Psoas muscle (tissue), 8 donors: Measurements from ENCODE around the gene YIF1A. TPM values are rescaled to one million over a fixed set of nuclear protein-coding genes. Genes with fewer than 3 reads are reported as not detected.

Source experiments
- ATAC-seq, 4 donors: fragments of 200-7000 bp; cut with Tn5 transposase; one replicate each; pipeline ENCODE4 v1.9.1; 2020; ENCODE audit warnings: moderate library complexity in 3 of 4, mild to moderate bottlenecking in 2 of 4
- DNase-seq, 2 donors: peaks; one replicate each; pipeline ENCODE4 v3.0.0-alpha.2; 2020
- H3K27ac ChIP-seq: fragments of 200-600 bp; one replicate; pipeline ENCODE4 v1.8.0; 2022
- H3K27me3 ChIP-seq, 3 donors: fragments of 200-600 bp in 1 of 3; one replicate each; pipeline versions ENCODE4 v1.6.1 to v1.8.0; 2013 to 2022; ENCODE audit warnings: low read length in 2 of 3, mild to moderate bottlenecking in 2 of 3, moderate library complexity in 1 of 3; ENCODE audit not compliant: insufficient read depth in 3 of 3
- H3K36me3 ChIP-seq, 2 donors: fragments of 200-600 bp in 1 of 2; one replicate each; pipeline versions ENCODE4 v1.6.1 to v1.8.0; 2013 to 2022; ENCODE audit warnings: low read depth in 1 of 2, mild to moderate bottlenecking in 1 of 2, moderate library complexity in 1 of 2; ENCODE audit not compliant: insufficient read depth in 1 of 2
- H3K4me1 ChIP-seq: fragments of 200-600 bp; one replicate; pipeline ENCODE4 v1.8.0; 2022
- H3K4me3 ChIP-seq: fragments of 200-600 bp; one replicate; pipeline ENCODE4 v1.8.0; 2022; ENCODE audit warnings: mild to moderate bottlenecking
- H3K9me3 ChIP-seq: fragments of 200-600 bp; one replicate; pipeline ENCODE4 v1.8.0; 2022
- whole genome bisulfite sequencing, 3 donors: extraction: QIAGEN DNeasy Blood & Tissue Kit; methylation state at CpG; one replicate each; pipeline versions ENCODE4 v1.1.6 to v1.1.7; 2013; 5-methylcytosine and 5-hydroxymethylcytosine counted together
- intact Hi-C, 2 donors: fragments of 100-400 bp; cut with DNase I; formaldehyde crosslinking; loops; one replicate each; pipeline versions ENCODE4 v1.11.0 to v1.14.2; 2022
- polyA plus RNA-seq, 3 donors: library from polyadenylated mRNA; stranded (reverse); fragments of 200-250 nt; gene quantifications; one replicate each; pipeline ENCODE4 v1.2.3, GENCODE V29; 2013
- total RNA-seq, 4 donors: library from RNA; stranded (reverse); fragmentation: NEBNext Ultra II Directional in 2 of 4; extraction: Animal tissue kit (Norgen Biotek cat#: 25700) in 2 of 4; gene quantifications; one replicate each; pipeline versions ENCODE4 v1.2.1 to v1.2.4, GENCODE V29; 2021 to 2023
- TF ChIP-seq, protein P1 (sequence below): fragments of 200-600 bp; IDR thresholded peaks from one replicate; pipeline ENCODE4 v1.8.0; 2022; ENCODE audit warnings: antibody characterized with exemption
- donor health status: healthy with polysubstance abuse.
- donor health status: DM: no; HTN: no; CAD: no; lungs with moderate emphysema.
- donor health status: Bipolar disorder and iron deficiency.
- donor health status: healthy.
- donor health status: DM: yes; HTN: yes; CAD: no.
- donor health status: DM: no; HTN: no; CAD: no.
- donor health status: DM: no; HTN: no; CAD: no.
- donor health status: DM: yes; HTN: yes; CAD: no.

The YIF1A gene
- total and polyA plus RNA-seq, 7 donors: 70.1 to 161 (median 87.4) TPM

DNA sequence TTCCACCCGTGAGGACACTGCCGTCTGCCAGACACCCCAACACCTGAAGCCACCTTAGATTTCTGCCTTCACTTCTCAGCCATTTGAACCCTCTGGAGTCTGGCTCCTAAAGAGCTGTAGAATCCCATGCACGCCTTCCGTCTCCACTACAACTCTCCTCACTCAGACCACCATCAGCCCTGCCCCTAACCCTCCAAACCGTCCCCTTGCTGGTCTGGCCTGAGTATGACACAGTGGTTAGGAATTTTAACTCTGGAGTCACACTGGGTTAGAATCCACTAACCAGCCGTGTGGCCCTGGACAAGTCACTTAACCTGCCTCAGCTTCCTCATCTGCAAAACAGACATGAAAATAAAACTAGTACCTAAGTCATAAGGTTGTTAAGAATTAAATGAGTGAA lies 7.9 kb downstream of the YIF1A start:
- Histone ChIP-seq H3K36me3 (peaks cover 9 to 30% of the 10 kb centered on the region in 2 donors), H3K27ac (no peak overlapping the region), H3K27me3 (peaks cover 0 to 7% (median 0%) of the 10 kb centered on the region in 3 donors), H3K4me3 (no peak overlapping the region), H3K9me3 (no peaks in the 10 kb centered on the region), H3K4me1 (peaks cover 9% of the 10 kb centered on the region)
- no peak for DNase-seq
- ATAC-seq: no peak
- TF ChIP-seq, protein P1, sequence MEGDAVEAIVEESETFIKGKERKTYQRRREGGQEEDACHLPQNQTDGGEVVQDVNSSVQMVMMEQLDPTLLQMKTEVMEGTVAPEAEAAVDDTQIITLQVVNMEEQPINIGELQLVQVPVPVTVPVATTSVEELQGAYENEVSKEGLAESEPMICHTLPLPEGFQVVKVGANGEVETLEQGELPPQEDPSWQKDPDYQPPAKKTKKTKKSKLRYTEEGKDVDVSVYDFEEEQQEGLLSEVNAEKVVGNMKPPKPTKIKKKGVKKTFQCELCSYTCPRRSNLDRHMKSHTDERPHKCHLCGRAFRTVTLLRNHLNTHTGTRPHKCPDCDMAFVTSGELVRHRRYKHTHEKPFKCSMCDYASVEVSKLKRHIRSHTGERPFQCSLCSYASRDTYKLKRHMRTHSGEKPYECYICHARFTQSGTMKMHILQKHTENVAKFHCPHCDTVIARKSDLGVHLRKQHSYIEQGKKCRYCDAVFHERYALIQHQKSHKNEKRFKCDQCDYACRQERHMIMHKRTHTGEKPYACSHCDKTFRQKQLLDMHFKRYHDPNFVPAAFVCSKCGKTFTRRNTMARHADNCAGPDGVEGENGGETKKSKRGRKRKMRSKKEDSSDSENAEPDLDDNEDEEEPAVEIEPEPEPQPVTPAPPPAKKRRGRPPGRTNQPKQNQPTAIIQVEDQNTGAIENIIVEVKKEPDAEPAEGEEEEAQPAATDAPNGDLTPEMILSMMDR: no peak
- intact Hi-C loops: no loop called here
- 68 to 84% (median 77%) methylated on average over 6 of the region's 6 CpGs for WGBS, 3 donors

DNA sequence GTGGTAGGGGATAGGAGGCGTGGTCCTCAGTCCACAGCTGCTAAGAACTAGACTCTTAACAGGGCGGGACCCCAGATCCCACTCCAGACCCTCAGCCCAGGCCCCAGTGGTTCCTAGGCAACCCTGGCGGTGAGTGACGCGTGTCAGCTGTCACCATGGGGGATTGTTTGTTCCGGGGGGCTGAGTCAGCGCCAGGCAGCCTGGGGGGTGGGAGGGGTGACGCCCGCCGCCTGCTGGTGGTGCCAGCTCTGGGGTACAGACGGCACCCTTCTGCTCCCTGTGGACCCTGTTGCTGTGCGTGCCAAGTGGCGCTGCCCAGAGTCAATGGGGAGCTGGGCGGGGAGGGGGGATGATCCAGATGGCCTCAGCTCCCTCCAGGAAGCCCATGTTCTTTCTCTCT lies 8.5 kb downstream of the YIF1A start:
- no peak for DNase-seq
- intact Hi-C loops: no loop called here

DNA sequence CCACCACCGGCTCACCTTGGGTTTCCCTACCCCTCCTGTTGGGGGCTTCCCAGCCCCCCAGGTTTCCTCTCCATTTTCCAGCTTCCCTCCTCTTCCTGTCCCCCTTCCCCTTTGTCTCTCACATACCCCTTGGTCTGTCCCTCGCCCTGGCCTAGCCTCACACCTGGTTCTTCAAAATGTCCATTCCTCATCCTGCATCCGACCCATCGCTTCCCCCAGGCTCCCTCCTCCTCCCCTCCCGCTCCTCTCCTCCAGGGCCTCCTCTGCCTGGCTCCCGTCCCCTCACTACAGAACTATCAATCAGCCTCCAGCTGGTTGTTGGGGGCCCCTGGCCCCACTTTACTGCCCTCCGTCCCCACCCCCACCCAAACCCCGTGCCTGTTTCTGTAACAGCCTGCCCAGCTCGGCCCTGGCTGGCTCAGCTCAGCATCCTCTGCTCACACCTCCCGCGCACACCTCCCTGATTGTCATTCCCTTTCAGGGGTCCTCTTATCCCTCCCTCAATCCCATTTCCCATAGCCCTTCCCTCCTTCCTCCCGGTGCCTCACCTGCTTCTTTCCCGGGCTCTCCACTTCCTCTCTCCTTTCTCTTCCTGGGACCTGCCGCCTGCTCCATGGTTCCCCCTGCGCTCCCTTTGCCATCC lies 9.7 kb downstream of the YIF1A start:
- intact Hi-C loops: no loop called here

More for the DNA sequence above, 8.5 kb downstream of the YIF1A start:
- Histone ChIP-seq H3K4me3 (no peak overlapping the region), H3K27me3 (peaks cover 0 to 7% (median 0%) of the 10 kb centered on the region in 3 donors), H3K4me1 (peaks cover 9% of the 10 kb centered on the region), H3K36me3 (peaks cover 9 to 30% of the 10 kb centered on the region in 2 donors), H3K9me3 (no peaks in the 10 kb centered on the region), H3K27ac (no peak overlapping the region)
- TF ChIP-seq, protein P1: no peak
- ATAC-seq: no peak
- WGBS, 3 donors: 53 to 76% (median 62%) methylated on average over 14 of the region's 14 CpGs

DNA sequence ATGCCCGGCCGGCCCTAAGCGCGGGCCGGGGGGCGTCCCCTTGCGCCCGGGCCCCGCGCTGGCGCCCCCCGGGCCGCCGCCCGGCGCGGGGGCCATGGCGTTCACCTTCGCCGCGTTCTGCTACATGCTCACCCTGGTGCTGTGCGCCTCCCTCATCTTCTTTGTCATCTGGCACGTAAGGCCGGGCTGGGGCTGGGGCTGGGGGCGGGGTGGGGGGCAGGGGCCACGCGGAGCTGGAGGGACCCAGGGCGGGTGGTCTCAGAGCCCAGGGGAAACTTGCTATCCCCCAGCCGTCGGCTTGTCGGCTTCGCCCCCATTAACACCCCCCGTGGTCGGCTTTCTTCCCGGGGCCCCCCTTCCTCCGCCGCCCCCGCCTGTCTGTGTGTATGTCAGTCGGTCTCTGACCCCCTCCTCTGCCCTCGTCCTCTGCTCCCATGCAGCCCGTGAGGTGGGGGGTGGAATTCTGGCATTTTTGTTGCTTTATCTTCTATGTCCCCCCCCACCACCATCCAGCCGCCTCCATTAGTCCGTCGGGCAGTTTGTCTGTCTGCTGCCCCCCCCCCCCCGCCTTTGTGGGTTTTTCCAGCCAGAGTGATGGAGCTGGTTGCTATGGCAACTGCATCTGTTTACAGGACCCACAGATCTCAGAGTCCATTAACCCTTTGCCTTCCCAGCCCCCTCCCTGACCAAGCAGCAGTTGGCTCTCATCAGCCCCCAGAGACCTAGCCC lies 10.4 kb downstream of the YIF1A start:
- H3K4me1 ChIP-seq: peaks cover 9% of the 10 kb centered on the region
- DNase-seq (peak in 1 of 2 donors; percentile 42), ATAC-seq (no peak)
- peaks cover 0 to 7% (median 0%) of the 10 kb centered on the region in 3 donors for H3K27me3 ChIP-seq
- no peaks in the 10 kb centered on the region for H3K9me3 ChIP-seq
- no peak overlapping the region for H3K4me3 ChIP-seq
- 4 to 6% (median 5%) methylated on average over 14 to 45 of the region's 45 CpGs for WGBS, 3 donors
- intact Hi-C loops: no loop called here
- no peak overlapping the region for H3K27ac ChIP-seq
- TF ChIP-seq, protein P1: no peak
- H3K36me3 ChIP-seq: peaks cover 3 to 35% of the 10 kb centered on the region in 2 donors

More for the DNA sequence above, 9.7 kb downstream of the YIF1A start:
- Histone ChIP-seq H3K27me3 (peaks cover 0 to 7% (median 0%) of the 10 kb centered on the region in 3 donors), H3K27ac (no peak overlapping the region), H3K36me3 (peaks cover 5 to 30% of the 10 kb centered on the region in 2 donors), H3K4me3 (no peak overlapping the region), H3K9me3 (no peaks in the 10 kb centered on the region), H3K4me1 (peaks cover 9% of the 10 kb centered on the region)
- TF ChIP-seq, protein P1: no peak
- 73 to 80% (median 75%) methylated on average over 14 to 15 of the region's 15 CpGs for WGBS, 3 donors
- ATAC-seq (no peak), DNase-seq (peak in 1 of 2 donors; percentile 44)
